HG03378 (cell line): Measurements from ENCODE around the gene TMEM108.

Experiments
- ATAC-seq: cut with Tn5 transposase; IDR thresholded peaks from one replicate; pipeline ENCODE4 v1.9.1; 2021; ENCODE audit warnings: mild to moderate bottlenecking, moderate library complexity; ENCODE audit not compliant: unreplicated experiment

Gene TMEM108

DNA sequence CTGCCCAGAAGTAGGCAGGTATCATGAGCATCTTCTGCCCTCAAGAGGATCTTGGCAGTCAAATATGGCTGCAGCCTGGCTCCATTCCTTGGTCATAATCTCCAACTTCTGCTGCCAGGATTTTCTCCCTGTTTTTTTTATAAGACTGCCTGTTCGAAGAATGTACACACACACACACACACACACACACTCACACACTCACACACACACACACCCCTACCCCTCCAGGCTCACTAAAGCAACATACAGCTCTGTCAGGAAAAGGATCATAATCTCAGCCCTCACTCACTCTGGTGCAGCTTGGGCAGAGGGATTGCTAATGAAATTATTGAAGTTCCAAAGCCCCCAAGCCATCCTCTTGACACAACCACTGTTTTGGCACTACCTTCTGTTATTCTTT lies 232.4 kb downstream of the TMEM108 start:
- no peak for ATAC-seq

DNA sequence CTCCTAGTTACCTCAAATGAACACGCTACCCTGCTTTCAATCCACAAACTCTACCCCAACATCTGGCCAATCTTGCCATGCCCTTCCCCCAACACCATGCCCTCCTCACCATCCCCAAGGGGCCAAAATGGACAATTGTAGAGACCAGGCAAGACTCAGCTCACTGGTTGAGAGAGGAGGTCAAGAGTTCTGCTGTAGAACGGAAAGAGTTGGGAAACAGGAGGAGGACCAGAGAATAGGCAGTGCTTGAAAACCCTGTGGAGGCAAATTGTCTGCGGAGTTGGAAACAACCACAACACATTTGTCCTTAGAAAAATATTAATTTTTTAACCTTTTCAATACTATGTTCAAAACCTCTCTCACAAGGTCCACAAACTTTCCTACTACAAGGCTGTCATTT lies 232.9 kb downstream of the TMEM108 start:
- ATAC-seq = no peak

DNA sequence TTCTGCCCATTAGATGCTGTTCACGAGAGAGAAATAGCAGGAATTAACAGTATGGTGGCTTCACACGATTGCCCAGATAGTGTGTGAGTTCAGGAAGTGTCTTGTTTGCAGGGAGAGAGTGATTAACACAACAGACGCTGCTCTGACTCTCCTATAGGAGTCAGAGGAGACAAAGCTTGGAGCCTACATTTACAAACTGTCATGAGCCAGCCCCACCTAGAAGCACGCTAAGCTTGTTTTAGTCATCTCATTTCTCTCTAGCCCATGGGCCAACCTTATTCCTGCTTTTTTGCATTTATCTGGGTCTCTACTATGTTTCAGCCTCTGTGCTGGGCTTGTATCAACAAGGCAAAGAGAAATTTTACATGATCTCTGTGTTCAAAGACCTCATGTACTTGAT lies 233.3 kb downstream of the TMEM108 start:
- no peak for ATAC-seq

DNA sequence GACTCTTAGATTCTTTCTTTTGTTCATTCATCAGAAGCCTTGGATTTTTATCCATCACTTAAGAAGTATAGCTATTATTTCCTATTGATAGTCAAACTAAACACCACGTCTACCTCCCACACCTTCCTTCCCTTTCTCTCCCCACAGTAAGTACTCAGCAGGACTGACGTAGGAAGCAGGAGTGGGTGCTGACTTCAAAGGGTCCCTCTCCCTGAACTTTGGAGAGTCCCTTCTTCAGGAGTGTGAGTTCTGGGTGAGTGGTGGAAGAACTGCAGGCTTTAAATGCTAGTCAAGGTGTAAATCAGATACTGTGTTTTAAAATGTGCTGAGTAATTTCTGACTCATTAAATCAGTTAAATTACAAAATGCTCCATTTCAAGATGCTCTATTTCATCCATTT lies 235.2 kb downstream of the TMEM108 start:
- no peak for ATAC-seq

DNA sequence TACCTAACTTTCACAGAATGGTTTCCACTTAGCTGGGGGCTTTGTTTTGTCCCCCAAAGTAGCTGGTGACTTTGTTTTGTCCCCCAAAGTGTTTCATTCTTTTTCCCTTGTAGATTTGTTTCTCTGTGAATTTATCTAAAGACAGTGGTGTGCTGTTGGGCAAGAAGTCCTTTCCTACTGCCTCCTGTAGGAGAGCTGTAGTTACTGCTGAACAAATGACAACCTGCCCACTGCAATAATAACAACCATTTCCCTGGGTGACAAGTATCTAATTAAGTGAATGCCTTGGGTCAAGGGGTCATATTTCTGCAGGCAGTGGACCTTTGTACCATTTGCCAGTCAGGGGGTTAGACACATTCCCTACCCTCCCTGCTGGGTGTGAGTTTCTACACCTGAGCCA lies 236.3 kb downstream of the TMEM108 start:
- ATAC-seq = no peak

GRCh38 chr3:133276594-133276993 lies 238.4 kb downstream of the TMEM108 start:
- no peak for ATAC-seq

DNA sequence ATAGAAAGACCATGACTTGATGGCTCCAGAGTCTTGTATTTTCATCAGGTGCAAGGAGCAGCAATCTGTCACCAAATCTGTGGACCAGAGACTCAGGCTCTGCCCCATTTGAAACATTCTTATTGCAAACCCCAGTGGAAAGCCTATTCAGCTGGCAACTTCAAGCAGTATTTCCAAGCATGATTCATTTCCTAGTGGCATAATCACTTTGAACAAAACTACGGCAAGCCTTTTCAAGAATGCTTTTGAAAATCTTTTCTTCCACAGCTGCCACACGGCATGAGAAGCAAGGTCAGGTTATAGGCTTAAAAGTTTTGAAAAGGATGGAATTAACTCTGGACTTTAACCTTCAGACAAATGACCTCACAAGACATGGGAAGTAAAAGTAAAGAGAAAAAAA lies 239.6 kb downstream of the TMEM108 start:
- no peak for ATAC-seq

DNA sequence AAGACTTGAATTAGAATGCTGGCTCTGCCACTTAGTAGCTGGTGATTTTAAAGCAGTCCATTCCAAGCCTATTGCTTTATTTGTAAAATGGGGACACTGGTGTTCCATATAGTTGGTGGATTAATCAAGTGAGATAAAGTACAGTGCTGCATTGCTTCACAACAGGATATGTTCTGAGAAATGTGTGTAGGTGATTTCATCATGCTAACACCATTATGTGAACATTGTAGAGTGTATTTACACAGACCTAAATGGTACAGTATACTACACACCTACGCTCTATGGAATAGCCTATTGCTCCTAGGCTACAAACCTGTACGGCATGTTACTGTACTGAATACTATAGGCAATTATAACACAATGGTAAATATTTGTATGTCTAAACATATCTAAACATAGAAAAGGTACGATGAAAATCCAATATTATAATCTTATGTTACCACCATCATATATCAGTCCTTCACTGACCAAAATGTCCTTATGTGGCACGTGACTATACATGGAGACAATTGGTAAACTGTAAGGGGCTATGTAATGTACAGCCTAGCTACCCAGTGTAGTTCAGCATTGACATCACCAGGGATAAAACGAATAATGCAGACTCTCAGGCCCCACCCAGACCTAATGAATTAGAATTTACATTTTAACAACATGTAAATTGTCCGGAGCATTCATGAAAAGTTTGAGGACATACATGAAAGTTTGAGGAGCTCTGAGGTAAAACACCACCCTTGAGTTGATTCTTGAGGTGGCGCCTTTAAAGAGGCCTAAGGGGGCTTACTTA lies 240.3 kb downstream of the TMEM108 start:
- ATAC-seq = no peak

DNA sequence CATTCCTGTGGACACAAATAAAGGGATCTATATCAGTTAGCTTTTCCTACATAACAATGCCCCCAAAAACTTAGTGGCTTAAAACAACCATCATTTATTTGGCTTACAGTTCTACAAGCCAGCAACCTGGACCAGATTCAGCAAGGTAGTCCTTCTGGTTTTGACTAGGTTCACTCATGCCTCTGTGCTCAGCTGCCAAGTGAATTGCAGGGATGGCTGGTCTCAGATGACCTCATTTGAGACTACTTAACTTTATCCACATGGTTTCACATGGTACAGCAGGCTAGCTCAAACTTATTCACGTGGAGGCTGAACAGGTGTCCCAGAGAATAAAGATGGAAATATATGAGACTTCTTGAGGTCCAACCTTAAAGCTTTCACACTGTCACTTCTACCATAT lies 242.4 kb downstream of the TMEM108 start:
- ATAC-seq = no peak

DNA sequence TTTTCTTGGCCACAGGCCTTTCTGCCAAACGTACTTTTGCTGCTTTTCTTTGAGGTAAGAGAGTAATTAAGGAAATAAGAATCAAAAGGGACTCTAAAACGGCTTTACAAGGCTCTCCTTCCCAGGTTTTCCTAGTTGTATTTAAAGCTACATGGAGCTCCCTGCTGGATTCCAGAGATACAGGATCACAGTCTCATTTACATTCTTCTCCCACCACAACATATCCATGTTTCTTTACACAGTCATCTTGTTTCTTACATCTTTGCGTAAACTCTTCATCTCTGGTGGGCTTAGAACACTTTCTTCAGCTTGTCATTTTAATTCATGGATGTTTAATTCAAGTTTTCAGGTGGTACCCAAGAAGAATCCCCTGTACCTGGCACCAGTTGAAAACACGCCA lies 244.0 kb downstream of the TMEM108 start:
- ATAC-seq = no peak

DNA sequence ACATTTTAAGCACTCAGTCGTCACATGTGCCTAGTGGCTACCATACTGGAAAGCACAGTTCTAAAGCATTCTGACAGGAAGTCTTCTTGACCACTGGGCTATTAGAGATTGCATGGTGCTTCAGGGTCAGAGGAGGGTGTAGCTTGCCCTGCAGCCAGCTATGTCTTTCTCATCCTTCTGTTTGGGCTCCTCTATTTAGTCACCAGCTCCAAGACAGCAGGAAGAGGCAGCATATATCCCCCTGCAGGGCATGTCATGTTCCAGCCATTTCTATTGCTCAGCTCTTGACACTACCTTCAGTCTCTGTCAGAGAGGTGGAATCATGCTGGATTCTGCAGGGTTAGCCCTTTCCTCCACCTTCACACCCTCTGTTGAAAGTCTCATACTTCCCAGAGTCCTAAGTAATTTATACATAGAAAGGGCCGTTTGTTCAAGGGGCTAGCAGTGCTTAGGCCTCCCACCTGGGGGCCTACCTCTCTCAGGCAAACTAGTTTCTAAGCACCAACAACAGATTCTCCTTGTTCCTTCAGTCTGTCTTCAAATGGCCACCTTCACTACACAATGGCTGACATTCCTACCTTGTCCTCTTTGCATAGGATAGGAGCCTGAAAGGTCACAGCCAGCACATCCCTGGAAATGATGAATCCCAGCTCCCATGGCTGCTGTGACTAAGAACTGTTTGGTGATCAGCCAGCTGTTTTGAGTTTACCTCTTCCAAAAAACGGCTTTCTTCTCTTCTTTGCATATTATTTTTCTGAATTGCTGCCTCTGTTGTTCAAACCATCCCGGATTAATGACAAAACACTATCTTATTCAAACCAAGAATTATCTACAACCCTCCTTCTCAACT lies 246.0 kb downstream of the TMEM108 start:
- no peak for ATAC-seq

GRCh38 chr3:133289322-133289721 lies 251.1 kb downstream of the TMEM108 start:
- ATAC-seq = no peak

GRCh38 chr3:133292296-133292695 lies 254.1 kb downstream of the TMEM108 start:
- ATAC-seq = no peak

DNA sequence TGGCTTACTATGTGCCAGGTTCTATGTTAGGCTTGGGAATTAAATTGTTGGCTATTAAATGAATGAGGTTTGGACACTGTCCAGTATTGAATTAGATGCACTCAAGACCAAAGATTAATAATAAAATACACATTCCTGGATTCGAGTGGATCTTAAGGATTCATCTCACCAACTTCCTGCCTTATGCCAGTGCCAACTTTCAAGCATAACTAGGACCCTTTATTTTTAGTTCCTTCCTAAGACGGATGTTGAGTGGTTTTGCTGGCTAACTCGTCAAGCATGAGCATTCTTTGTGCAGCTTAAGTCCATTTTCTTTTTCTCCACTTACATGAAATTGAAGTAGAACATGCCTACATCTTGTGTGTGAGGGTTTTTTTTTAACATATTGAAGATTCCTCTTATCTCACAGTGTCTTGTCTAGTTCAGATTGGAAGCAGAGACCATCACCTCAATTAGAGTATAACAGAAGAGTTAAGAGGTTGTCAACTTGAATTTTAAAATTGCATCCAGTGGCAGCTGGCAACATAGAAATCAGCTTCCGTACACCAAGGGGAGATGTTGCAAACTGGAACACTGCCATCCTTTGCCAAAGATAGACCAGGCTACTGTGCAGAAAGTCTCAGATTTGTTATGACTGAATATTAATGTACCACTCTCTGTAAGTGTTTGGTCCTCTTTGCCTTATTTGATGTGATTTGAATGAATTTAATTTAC lies 255.4 kb downstream of the TMEM108 start:
- ATAC-seq = no peak

DNA sequence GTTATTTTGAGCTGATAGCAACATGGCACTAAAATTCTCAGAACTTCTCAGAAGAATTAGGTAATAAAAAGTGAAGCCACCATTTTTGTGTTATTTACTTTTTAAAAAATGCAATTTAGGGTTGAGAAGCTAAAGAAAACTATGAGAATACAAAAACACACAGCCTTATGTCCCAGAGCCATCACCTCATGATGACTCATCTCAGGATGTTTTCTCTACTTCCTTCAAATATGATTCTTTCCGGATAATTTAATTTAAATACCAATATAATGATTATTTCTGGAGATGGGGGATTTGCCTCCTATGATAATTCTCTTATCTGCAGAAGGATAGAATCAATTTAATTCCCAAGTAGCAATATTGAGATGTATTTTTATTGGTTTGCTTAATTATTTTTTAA lies 256.1 kb downstream of the TMEM108 start:
- no peak for ATAC-seq

DNA sequence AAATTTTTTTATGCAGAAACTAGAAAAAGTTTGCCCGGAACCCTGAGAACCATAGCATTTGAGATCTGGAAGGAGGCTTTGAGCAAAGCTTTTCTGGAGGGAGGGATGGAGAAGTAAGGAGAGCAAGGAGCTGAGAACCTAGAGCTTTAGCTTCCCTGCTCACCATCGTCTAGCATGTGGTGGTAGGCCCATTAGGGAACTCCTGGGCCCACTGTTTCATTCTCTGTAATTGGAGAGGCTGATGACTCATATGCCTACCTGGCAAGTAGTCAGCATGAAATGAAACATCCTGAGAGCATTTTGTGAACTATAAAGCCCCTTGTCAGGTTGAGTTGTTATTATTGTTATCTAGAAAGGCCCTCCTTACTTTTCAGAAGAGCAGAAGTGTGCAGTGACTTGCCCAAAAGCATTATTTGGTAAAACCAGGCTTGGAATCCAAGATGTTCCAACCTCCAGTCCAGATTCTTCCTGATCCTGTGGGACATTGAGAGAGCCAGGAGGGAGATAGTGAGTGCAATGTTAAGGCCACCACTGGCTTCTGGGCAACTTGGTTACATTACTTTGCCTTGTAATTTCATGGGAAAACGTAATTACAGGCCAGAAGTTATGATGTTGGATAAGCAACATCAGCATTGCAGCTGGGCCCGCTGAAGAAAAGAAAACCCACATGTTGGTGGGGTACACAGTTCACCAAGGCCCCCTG lies 257.2 kb downstream of the TMEM108 start:
- ATAC-seq = no peak

- ATAC-seq = no peak
Measured at GRCh38 chr3:133295944-133296917, 258.0 kb downstream of the TMEM108 start.

GRCh38 chr3:133296981-133297380 lies 258.8 kb downstream of the TMEM108 start:
- no peak for ATAC-seq

GRCh38 chr3:133300102-133300501 lies 261.9 kb downstream of the TMEM108 start:
- ATAC-seq = no peak

DNA sequence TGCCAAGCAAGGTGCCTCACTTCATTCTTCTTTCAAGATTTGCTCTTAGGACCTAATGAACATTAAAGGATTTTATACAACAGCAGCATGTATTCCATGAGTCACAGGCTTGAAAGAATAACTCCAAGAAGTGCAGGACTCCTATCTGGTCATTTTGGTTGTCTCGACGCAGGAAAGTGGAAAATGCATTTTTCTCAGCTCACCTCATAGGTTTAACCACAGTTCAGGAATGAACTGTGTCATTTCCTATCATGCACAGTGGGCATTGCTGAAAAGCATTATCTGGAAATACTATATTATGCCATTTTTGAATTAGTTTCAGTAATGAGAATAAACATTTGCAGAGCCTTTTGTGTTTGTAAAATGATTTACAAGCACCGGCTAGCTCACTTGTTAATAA lies 263.0 kb downstream of the TMEM108 start:
- ATAC-seq = no peak
